ENCODE data around the gene UNC80.

UNC80 gene

DNA sequence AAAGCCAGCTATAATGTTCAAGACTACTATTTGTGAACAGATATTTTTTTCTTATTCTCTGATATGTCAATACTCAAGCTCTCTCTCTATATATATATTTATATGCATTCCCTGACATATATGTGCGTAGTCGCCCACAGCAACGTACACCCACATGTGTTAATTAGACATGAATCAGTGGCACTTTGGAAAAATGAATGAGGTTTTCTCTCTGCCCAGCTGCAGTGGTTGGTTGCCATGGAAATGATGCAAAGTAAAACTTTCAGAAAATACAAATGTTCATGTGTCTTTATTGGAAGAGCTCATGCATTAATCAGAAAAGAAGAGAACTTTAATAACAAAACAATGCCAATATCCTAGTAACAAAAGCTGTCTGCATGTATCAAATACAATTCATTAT, 34.7 kb downstream of the UNC80 start:
- peak in 1 of 51 donors; percentile 16 for DNase-seq

GRCh38 chr2:209808521-209808920, 36.9 kb downstream of the UNC80 start:
- DNase-seq = no peak

DNA sequence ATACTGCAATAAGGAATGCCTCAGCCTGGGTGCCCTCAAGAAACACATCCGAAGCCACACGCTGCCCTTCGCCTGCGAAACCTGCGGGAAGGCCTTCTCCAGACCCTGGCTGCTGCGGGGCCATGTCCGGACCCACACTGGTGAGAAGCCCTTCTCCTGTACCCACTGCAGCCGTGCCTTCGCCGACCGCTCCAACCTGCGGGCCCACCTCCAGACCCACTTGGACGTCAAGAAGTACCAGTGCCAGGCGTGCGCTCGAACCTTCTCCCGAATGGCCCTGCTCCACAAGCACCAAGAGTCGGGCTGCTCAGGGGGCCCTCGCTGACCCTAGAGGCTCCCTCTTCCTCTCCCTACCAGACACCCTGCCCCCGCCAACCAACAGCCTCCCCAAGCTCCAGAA, 37.6 kb downstream of the UNC80 start:
- DNase-seq = no peak

GRCh38 chr2:209817844-209818271, 46.2 kb downstream of the UNC80 start:
- no peak for DNase-seq

DNA sequence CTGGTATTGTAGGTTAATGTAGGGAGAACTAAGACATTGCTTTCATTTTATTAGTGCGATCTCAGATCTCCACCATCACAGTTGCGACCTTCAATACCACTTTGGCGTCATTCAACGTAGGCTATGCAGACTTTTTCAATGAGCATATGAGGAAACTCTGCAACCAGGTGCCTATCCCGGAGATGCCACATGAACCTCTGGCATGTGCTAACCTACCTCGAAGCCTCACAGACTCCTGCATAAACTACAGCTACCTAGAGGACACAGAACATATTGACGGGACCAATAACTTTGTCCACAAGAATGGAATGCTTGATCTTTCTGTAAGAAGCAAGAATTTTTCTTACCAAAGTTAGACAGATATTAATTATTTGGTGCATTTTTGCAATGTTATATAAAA, 47.3 kb downstream of the UNC80 start:
- no peak for DNase-seq

DNA sequence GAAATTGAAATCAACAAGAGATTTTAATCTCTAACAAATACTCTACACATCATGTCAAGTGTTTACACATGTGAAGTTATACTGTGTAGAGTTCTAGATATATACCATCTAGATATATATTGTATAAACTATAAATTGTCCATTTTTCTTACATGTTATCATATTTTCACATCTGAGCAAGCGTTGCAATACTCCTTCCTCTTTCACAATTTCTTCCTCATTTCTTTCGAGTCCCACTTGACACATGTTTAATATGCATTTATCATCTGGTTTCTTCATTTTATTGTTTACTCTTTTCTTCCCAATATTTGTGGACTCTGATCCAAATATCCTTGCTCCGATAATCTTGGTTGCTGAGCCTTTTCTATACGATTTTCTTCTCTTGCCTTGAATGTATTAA, 50.2 kb downstream of the UNC80 start:
- no peak for DNase-seq

GRCh38 chr2:209823484-209823883, 51.9 kb downstream of the UNC80 start:
- no peak for DNase-seq

DNA sequence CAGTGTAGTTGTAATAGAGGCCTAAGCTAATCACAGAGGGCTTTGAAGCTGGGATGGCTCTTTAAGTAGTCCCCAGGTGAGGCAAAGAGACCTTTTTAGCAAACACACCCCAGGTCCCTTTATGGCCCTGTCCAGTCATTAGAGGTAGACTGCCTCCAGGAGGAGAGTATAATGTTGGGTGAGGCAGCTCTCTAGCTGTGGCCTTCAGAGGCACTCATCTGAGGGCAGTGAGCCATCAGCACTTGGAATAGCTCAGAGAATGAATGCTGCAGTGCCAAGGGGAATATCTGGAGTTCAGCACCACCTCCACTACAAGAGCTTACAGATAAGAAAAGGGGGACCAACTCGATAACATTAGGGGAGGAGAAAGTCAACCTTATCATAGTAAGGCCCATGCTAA, 52.8 kb downstream of the UNC80 start:
- DNase-seq = no peak

- DNase-seq = no peak
These were observed 59.3 kb downstream of the UNC80 start for GRCh38 chr2:209830722-209831465.

DNA sequence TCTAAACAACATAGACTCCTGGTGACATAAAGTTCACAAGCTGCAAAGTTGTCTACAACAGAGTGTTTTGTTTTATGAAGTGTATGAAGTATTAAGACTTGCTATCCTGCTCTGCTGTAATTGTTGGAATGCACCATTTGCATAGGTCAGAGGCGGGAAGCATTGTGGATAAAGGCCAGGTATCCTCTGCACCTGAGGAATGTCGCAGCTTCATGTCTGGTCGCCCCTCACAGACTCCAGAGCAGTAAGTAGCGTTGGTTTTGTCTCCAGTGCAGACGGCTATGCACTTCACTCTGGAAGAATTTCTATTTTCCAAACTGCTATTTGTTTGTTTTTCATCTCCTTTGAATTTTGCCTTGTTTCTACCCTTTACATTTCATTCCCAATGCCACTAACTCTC, 63.1 kb downstream of the UNC80 start:
- DNase-seq = no peak

GRCh38 chr2:209840434-209840833, 68.8 kb downstream of the UNC80 start:
- DNase-seq = no peak

DNA sequence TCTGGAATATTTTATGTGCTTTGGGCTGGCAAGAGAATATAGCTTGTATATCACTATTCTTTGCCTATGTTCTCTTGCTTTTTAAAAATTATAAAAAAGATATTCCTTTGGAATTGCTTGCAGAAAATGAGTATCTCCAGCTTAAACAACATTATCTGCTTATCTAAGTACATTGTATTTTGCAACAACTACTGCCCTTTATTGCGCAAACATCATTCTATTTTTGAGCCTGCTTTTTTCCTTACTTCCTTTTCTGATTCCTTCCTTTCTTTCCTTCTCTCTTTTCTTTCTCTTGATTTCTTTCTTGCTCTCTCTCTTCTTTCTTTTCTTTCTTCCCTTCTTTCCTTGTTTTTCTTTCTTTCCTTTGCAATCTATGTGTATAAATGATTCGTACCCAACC, 74.0 kb downstream of the UNC80 start:
- DNase-seq = no peak

- DNase-seq = no peak
These were observed 93.2 kb downstream of the UNC80 start for GRCh38 chr2:209864716-209865295.

DNA sequence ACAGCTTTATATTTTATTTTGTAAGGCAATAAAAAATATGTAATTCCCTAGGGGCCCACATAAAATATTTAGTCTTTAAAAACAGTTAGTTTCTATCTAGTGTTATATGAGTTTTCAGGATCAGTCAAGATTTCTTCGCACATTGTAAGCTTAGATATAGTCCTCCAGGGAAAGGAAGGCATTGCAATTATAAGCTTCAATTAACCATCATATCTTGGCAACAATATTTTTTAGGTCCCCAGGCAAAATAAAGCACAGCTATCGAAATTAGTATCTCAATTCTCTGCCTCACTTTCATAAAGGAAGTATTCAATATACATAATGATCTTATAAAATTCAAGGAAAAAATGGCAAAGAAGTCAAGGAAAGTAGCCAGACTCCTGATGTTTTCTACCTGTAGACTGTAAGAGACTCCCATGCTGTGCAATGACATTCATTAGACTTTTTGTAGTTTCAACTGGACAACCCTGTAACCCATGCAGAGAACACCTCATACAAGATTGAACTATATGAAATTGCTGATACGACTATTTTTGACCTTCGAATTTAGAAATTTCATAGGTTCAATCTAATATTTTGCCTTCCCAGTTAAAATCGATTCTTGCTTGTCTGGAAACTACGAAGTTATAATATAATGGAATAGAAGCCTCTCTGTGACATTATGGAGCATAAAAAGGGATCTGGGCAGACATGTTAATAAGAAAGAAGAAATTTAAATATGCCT, 96.8 kb downstream of the UNC80 start:
- DNase-seq = no peak

DNA sequence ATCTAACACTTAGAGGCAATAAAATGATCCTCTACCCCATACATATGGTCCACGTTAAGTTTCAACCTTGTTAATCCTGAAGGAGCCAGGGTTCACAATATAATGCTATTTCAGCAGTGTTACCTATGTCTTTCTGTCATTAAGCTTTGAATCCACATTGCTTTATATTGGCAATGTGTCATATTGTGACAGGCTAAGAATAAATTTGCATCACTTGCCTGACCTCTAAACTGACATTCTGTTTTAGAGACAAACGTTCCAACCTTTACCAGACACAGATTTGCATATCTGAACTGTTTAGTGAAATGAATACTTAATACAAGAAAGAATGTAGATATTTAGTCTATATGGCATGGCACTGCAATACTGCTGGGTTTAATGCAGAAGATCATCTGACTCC, 98.4 kb downstream of the UNC80 start:
- no peak for DNase-seq

GRCh38 chr2:209872675-209873074, 101.0 kb downstream of the UNC80 start:
- DNase-seq = peak in 42 of 51 donors; percentile 5 to 78 (median 52)

DNA sequence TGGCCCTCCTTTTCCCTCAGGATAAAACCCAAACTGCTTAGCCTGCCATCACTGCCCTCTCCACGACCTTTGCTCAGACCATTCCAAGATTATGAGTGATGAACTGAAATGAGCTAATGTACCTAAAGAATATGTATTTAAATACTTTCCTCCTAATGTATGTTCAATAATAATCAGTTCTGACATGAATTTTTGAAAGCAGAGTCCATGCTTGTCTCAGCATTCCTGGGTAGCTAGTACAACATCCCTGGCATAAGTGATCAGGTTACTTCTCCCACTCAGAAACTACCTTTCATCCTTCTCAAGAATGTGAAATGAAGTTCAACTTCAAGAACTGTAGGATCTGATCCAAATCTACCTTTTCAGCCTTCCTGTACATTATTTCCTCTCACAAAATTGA, 103.6 kb downstream of the UNC80 start:
- DNase-seq = no peak

GRCh38 chr2:209876211-209876610, 104.6 kb downstream of the UNC80 start:
- DNase-seq = no peak

DNA sequence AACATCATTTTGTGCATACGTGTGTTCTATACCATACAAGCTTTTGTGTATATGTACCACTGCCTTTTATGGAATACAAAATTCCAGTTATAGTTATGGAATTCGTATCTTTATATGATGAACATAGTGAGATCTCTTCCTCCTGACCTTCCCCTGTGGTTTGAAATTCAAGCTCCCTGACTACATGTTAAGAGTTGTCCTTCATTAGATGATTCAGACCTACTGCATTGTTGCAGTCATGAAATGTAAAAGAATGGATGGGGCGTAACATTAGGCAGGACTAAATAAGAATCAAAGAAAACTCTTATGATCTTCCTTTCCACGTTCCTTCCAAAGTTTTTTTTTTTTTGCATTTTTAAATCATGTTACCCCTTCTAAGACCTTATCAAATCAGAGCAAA, 107.1 kb downstream of the UNC80 start:
- no peak for DNase-seq

- no peak for DNase-seq
These were observed 129.0 kb downstream of the UNC80 start for GRCh38 chr2:209900638-209901037.

- no peak for DNase-seq
These were observed 129.5 kb downstream of the UNC80 start for GRCh38 chr2:209901172-209901571.

GRCh38 chr2:209905691-209906090, 134.1 kb downstream of the UNC80 start:
- DNase-seq = no peak

DNA sequence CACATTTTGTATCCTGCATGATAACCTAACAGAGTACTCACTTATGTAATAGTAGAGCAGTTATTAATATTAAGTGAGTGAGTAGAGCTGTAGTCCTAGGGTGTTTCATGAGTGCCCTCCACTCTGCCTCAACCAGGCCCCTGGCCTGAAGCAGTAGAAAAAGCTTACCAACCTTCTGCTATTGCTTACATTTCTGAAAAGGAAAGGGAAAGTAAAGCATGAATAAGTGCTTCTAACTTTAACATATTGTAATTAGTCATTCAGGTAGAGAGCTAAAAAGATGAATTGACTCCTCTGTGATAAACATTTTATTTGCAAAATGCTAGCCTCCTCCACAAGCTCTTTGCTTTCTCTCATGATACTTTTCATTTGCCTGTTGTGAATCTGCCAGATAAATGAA, 136.1 kb downstream of the UNC80 start:
- DNase-seq = peak in 1 of 51 donors; percentile 50
